Right lobe of liver (tissue), 6 donors: ENCODE measurements around the gene STK24. TPM values are rescaled to one million over a fixed set of nuclear protein-coding genes. Genes with fewer than 3 reads are reported as not detected.

Experiments
- ATAC-seq, 4 donors: fragments of 200-7000 bp; cut with Tn5 transposase; one replicate each; pipeline ENCODE4 v1.9.1; 2020; ENCODE audit warnings: mild to moderate bottlenecking in 4 of 4, moderate library complexity in 4 of 4
- DNase-seq, 3 donors: peaks; one replicate each; pipeline ENCODE4 v3.0.0-alpha.2; 2020
- H3K27ac ChIP-seq, 3 donors: fragments of 200-600 bp; one replicate each; pipeline ENCODE4 v1.8.0; 2022
- H3K27me3 ChIP-seq, 2 donors: fragments of 200-600 bp; one replicate each; pipeline ENCODE4 v1.8.0; 2022
- H3K36me3 ChIP-seq, 4 donors: fragments of 200-600 bp; sonication (generic) in 1 of 4; one replicate each; pipeline versions ENCODE4 v1.5.1 to v1.8.0; 2017 to 2022; ENCODE audit warnings: control low read depth in 1 of 4
- H3K4me1 ChIP-seq, 4 donors: fragments of 200-600 bp; sonication (generic) in 1 of 4; one replicate each; pipeline versions ENCODE4 v1.5.1 to v1.8.0; 2017 to 2022; ENCODE audit warnings: control low read depth in 1 of 4
- H3K4me3 ChIP-seq, 3 donors: fragments of 200-600 bp; one replicate each; pipeline ENCODE4 v1.8.0; 2022
- H3K9me3 ChIP-seq, 4 donors: fragments of 200-600 bp; sonication (generic) in 1 of 4; one replicate each; pipeline versions ENCODE4 v1.5.1 to v1.8.0; 2017 to 2022; ENCODE audit warnings: control low read depth in 1 of 4
- CTCF ChIP-seq, 4 donors: fragments of 200-600 bp in 3 of 4; fragments of 450-650 bp in 1 of 4; IDR thresholded peaks; one replicate each; pipeline versions ENCODE4 v1.5.1 to v1.8.0; 2016 to 2022; ENCODE audit warnings: antibody characterized with exemption in 4 of 4, mild to moderate bottlenecking in 2 of 4
- POLR2A ChIP-seq: fragments of 450-650 bp; IDR thresholded peaks from one replicate; pipeline ENCODE4 v1.6.1; 2017; ENCODE audit warnings: antibody characterized with exemption, mild to moderate bottlenecking
- WGBS: methylation state at CpG from one replicate; pipeline ENCODE4 v1.1.6; 2018; ENCODE audit warnings: low coverage, low lambda C conversion rate; ENCODE audit not compliant: insufficient coverage; ENCODE audit errors: missing lambda C conversion rate; 5-methylcytosine and 5-hydroxymethylcytosine counted together
- intact Hi-C, 2 donors: fragments of 100-400 bp; cut with DNase I; formaldehyde crosslinking; loops; one replicate each; pipeline versions ENCODE4 v1.11.2 to v1.14.1; 2022
- total RNA-seq, 6 experiments: library from RNA; depleted of rRNA in 2 of 6; stranded (reverse); fragments of >200 nt in 2 of 6; fragmentation: NEBNext Ultra II Directional in 3 of 6; extraction: Animal tissue kit (Norgen Biotek cat#: 25700) in 3 of 6; gene quantifications; one replicate each; pipeline versions ENCODE4 v1.1.0 to v1.2.4, GENCODE V29; 2016 to 2023
- donor health status: DM: no; HTN: yes; CAD: no.
- donor health status: DM: no; HTN: no; CAD: no.
- donor health status: DM: no; HTN: no; CAD: no.
- donor health status: DM: no; HTN: yes; CAD: no.
- donor health status: DM: no; HTN: yes; CAD: no.

The STK24 gene
- total RNA-seq, 6 experiments from 2014 or later = 14.8 to 40.8 (median 28.6) TPM

GRCh38 chr13:98511435-98511834 is 65.5 kb downstream of the STK24 start:
- 80% methylated on average over 7 of the region's 7 CpGs for WGBS
- ATAC-seq = no peak
- Histone ChIP-seq H3K4me1 (peaks cover 0 to 29% (median 14%) of the 10 kb centered on the region in 4 donors), H3K36me3 (no peaks in the 10 kb centered on the region), H3K4me3 (no peak overlapping the region), H3K27ac (no peak overlapping the region), H3K27me3 (no peaks in the 10 kb centered on the region), H3K9me3 (no peaks in the 10 kb centered on the region)
- TF ChIP-seq POLR2A = no peak
- no peak for TF ChIP-seq CTCF (IDR thresholded peaks at IDR 0.05)
- intact Hi-C loops = no loop called here
- no peak for DNase-seq

- Histone ChIP-seq H3K36me3 (no peaks in the 10 kb centered on the region), H3K27me3 (no peaks in the 10 kb centered on the region), H3K9me3 (no peaks in the 10 kb centered on the region), H3K4me3 (no peak overlapping the region), H3K4me1 (peaks cover 0 to 40% (median 17%) of the 10 kb centered on the region in 4 donors), H3K27ac (peak overlapping the region in 2 of 3 donors; percentile 14 to 20)
- intact Hi-C loops = no loop called here
- 88% methylated on average over 6 of the region's 7 CpGs for WGBS
- ATAC-seq = no peak
- DNase-seq = no peak
- TF ChIP-seq POLR2A (no peak), CTCF (IDR thresholded peaks at IDR 0.05) (no peak)
Observed at GRCh38 chr13:98510156-98510509, 66.8 kb downstream of the STK24 start.

- H3K27me3 ChIP-seq = no peaks in the 10 kb centered on the region
- 49% methylated on average over 9 of the region's 10 CpGs for WGBS
- intact Hi-C loops = no loop called here
- H3K4me1 ChIP-seq = peaks cover 0 to 46% (median 23%) of the 10 kb centered on the region in 4 donors
- DNase-seq (no peak), ATAC-seq (peak in 3 of 4 donors; percentile 19 to 45 (median 38))
- H3K36me3 ChIP-seq = no peaks in the 10 kb centered on the region
- peak overlapping the region in 2 of 3 donors; percentile 14 to 20 for H3K27ac ChIP-seq
- no peaks in the 10 kb centered on the region for H3K9me3 ChIP-seq
- TF ChIP-seq POLR2A (no peak), CTCF (IDR thresholded peaks at IDR 0.05) (no peak)
- no peak overlapping the region for H3K4me3 ChIP-seq
Observed at GRCh38 chr13:98509271-98510155, 67.4 kb downstream of the STK24 start.

- no peak overlapping the region for H3K4me3 ChIP-seq
- ATAC-seq (no peak), DNase-seq (no peak)
- no peak for TF ChIP-seq CTCF (IDR thresholded peaks at IDR 0.05)
- TF ChIP-seq POLR2A = no peak
- intact Hi-C loops = no loop called here
- WGBS = 74% methylated on average over 2 of the region's 2 CpGs
- H3K27me3 ChIP-seq = no peaks in the 10 kb centered on the region
- H3K36me3 ChIP-seq = no peaks in the 10 kb centered on the region
- no peaks in the 10 kb centered on the region for H3K9me3 ChIP-seq
- H3K27ac ChIP-seq = peak overlapping the region in 2 of 3 donors; percentile 0 to 20
- H3K4me1 ChIP-seq = peaks cover 3 to 54% (median 29%) of the 10 kb centered on the region in 4 donors
Observed at GRCh38 chr13:98508685-98509084, 68.2 kb downstream of the STK24 start.
